Measurements from ENCODE around the gene IFITM5.

- TF ChIP-seq ZNF384 (IDR thresholded peaks at IDR 0.05), result no peak
- no peak for TF ChIP-seq FOXK2 (IDR thresholded peaks at IDR 0.05)
Observed at GRCh38 chr11:331358-332060, 32.2 kb upstream of the IFITM5 start.

Measured in HEK293T (cell line).